SK-N-SH (cell line): ENCODE results near the gene ROBO1. TPM values are rescaled to one million over a fixed set of nuclear protein-coding genes. Genes with fewer than 3 reads are reported as not detected.

ENCODE experiments used
- CTCF ChIA-PET: fragments of 300-600, 350-600 bp; formaldehyde crosslinking; extraction: SDS; loops from one replicate; lab custom pipeline; 2021; lab: Yijun Ruan, JAX
- POLR2A ChIA-PET: fragments of 350-600 bp; sonication (Branson Sonifier 250); formaldehyde crosslinking; extraction: SDS; loops from one replicate; lab custom pipeline; 2020; ENCODE audit warnings: antibody characterized with exemption, inconsistent platforms; lab: Yijun Ruan, JAX
- DNase-seq: peaks from one replicate; pipeline ENCODE4 v3.0.0; 2012
- H2AFZ ChIP-seq: fragments of 200-600 bp; sonication (generic); 2 replicates; pipeline ENCODE4 v1.8.1; 2016; ENCODE audit warnings: antibody characterized with exemption, mild to moderate bottlenecking, low read depth
- H3F3A ChIP-seq: fragments of 200-600 bp; sonication (generic); replicated peaks from 2 replicates; pipeline ENCODE3; 2016; ENCODE audit warnings: antibody characterized with exemption, mild to moderate bottlenecking; ENCODE audit not compliant: insufficient read depth
- H3K27ac ChIP-seq, 2 experiments: fragments of 200-500 bp in 1 of 2; fragments of 200-600 bp in 1 of 2; sonication (Bioruptor generic) in 1 of 2; sonication (generic), shearing (Covaris generic) in 1 of 2; 2 replicates each; pipeline versions ENCODE4 v1.5.1 to v1.6.1; 2014 to 2016; ENCODE audit warnings: low read depth in 2 of 2, inconsistent platforms in 1 of 2, low read length in 1 of 2, mild to moderate bottlenecking in 1 of 2, mixed read lengths in 1 of 2
- H3K27me3 ChIP-seq: fragments of 200-600 bp; sonication (generic), shearing (Covaris generic); 2 replicates; pipeline ENCODE4 v1.6.1; 2016; ENCODE audit warnings: mixed run types; ENCODE audit not compliant: insufficient read depth
- H3K36me3 ChIP-seq, 2 experiments: fragments of 200-500 bp in 1 of 2; fragments of 200-600 bp in 1 of 2; sonication (Bioruptor generic) in 1 of 2; sonication (generic) in 1 of 2; replicated peaks in 1 of 2; 2 replicates each; pipeline versions ENCODE3 to v1.5.1; 2014 to 2016; ENCODE audit warnings: low read length in 1 of 2, mild to moderate bottlenecking in 1 of 2; ENCODE audit not compliant: insufficient read depth in 2 of 2, control insufficient read depth in 1 of 2
- H3K4me1 ChIP-seq, 2 experiments: fragments of 200-500 bp in 1 of 2; fragments of 200-600 bp in 1 of 2; sonication (Bioruptor generic) in 1 of 2; sonication (generic), shearing (Covaris generic) in 1 of 2; 2 replicates each; pipeline versions ENCODE4 v1.5.1 to v1.6.1; 2014 to 2016; ENCODE audit warnings: low read depth in 1 of 2, low read length in 1 of 2, mixed run types in 1 of 2; ENCODE audit not compliant: insufficient read depth in 2 of 2, control insufficient read depth in 1 of 2
- H3K4me2 ChIP-seq: fragments of 200-600 bp; sonication (generic), shearing (Covaris generic); 2 replicates; pipeline ENCODE4 v1.6.1; 2017; ENCODE audit warnings: mixed run types
- H3K4me3 ChIP-seq, 2 experiments: fragments of 200-500 bp in 1 of 2; fragments of 200-600 bp in 1 of 2; sonication (Bioruptor generic) in 1 of 2; sonication (generic), shearing (Covaris generic) in 1 of 2; 2 replicates each; pipeline versions ENCODE4 v1.5.1 to v1.8.1; 2014 to 2016; ENCODE audit warnings: low read depth in 2 of 2, inconsistent platforms in 1 of 2, low read length in 1 of 2, mild to moderate bottlenecking in 1 of 2, mixed read lengths in 1 of 2, moderate library complexity in 1 of 2
- H3K79me2 ChIP-seq: fragments of 200-600 bp; sonication (generic); 2 replicates; pipeline ENCODE4 v1.8.1; 2017; ENCODE audit warnings: mild to moderate bottlenecking; ENCODE audit not compliant: insufficient read depth
- H3K9ac ChIP-seq: fragments of 200-600 bp; sonication (generic); 2 replicates; pipeline ENCODE4 v1.6.1; 2017; ENCODE audit warnings: mixed run types
- H3K9me2 ChIP-seq: fragments of 200-600 bp; sonication (generic); 2 replicates; pipeline ENCODE4 v1.6.1; 2017; ENCODE audit warnings: mixed run types
- H3K9me3 ChIP-seq: fragments of 200-600 bp; sonication (generic); 2 replicates; pipeline ENCODE4 v1.6.1; 2017; ENCODE audit warnings: mixed run types, mild to moderate bottlenecking, moderate library complexity
- H4K20me1 ChIP-seq: fragments of 200-600 bp; sonication (generic); 2 replicates; pipeline ENCODE4 v1.6.1; 2017; ENCODE audit warnings: mild to moderate bottlenecking, mixed run types; ENCODE audit not compliant: insufficient read depth
- CTCF ChIP-seq: fragments of 200-600 bp; sonication (generic); IDR thresholded peaks from 2 replicates; pipeline ENCODE4 v1.6.1; 2017; ENCODE audit warnings: antibody characterized with exemption, mild to moderate bottlenecking, moderate library complexity
- ELF1 ChIP-seq: IDR thresholded peaks from 2 replicates; pipeline ENCODE4 v1.4.0; 2012
- EP300 ChIP-seq, 2 experiments: IDR thresholded peaks; 2 replicates each; pipeline versions ENCODE4 v1.4.0 to v1.6.1; 2012; ENCODE audit warnings: borderline replicate concordance in 1 of 2, low read depth in 1 of 2, low read length in 1 of 2
- EZH2phosphoT487 ChIP-seq: fragments of 200-600 bp; sonication (generic); IDR thresholded peaks from 2 replicates; pipeline ENCODE4 v1.6.1; 2017; ENCODE audit warnings: low read depth, mixed run types, mild to moderate bottlenecking, antibody characterized with exemption, moderate library complexity, borderline replicate concordance
- FOXM1 ChIP-seq: IDR thresholded peaks from 2 replicates; pipeline ENCODE4 v1.4.0; 2012; ENCODE audit warnings: low read depth, mild to moderate bottlenecking
- MEF2A ChIP-seq: IDR thresholded peaks from 2 replicates; pipeline ENCODE4 v1.4.0; 2012; ENCODE audit warnings: low read depth, borderline replicate concordance
- RAD21 ChIP-seq: IDR thresholded peaks from 2 replicates; pipeline ENCODE4 v1.6.1; 2012; ENCODE audit warnings: mild to moderate bottlenecking, low read length
- REST ChIP-seq: IDR thresholded peaks from 2 replicates; pipeline ENCODE4 v1.6.1; 2012; ENCODE audit warnings: mild to moderate bottlenecking, low read depth, low read length, moderate library complexity
- RFX5 ChIP-seq: IDR thresholded peaks from 2 replicates; pipeline ENCODE4 v1.6.1; 2012; ENCODE audit warnings: mild to moderate bottlenecking, improper control_type of control experiment, low read length
- SIN3A ChIP-seq: IDR thresholded peaks from 2 replicates; pipeline ENCODE4 v1.6.1; 2012; ENCODE audit warnings: low read depth, mild to moderate bottlenecking, low read length, moderate library complexity, borderline replicate concordance
- SMC3 ChIP-seq: IDR thresholded peaks from 2 replicates; pipeline ENCODE4 v1.6.1; 2012; ENCODE audit warnings: low read depth, low read length, improper control_type of control experiment
- TCF12 ChIP-seq: IDR thresholded peaks from 2 replicates; pipeline ENCODE4 v1.4.0; 2012
- TEAD4 ChIP-seq: IDR thresholded peaks from 2 replicates; pipeline ENCODE4 v1.4.0; 2012; ENCODE audit warnings: mild to moderate bottlenecking, borderline replicate concordance; ENCODE audit not compliant: insufficient read depth
- USF1 ChIP-seq: IDR thresholded peaks from 2 replicates; pipeline ENCODE4 v1.4.0; 2012; ENCODE audit warnings: low read depth, borderline replicate concordance
- USF2 ChIP-seq: fragments of 150-350 bp; IDR thresholded peaks from 2 replicates; pipeline ENCODE4 v1.6.1; 2017; ENCODE audit warnings: antibody characterized with exemption, low read length, low read depth, borderline replicate concordance
- ZBTB33 ChIP-seq: IDR thresholded peaks from 2 replicates; pipeline ENCODE4 v1.4.0; 2012; ENCODE audit warnings: low read depth, borderline replicate concordance
- WGBS: methylation state at CpG from one replicate; pipeline ENCODE4 v1.1.6; 2017; ENCODE audit warnings: low lambda C conversion rate; 5-methylcytosine and 5-hydroxymethylcytosine counted together
- polyA plus RNA-seq, 3 experiments: library from polyadenylated mRNA; depleted of rRNA; stranded (reverse); fragments of >200 nt; gene quantifications; 2 replicates each; pipeline ENCODE4 v1.2.3, GENCODE V29; 2012

The ROBO1 gene
- polyA plus RNA-seq, 1 of the 3 experiments (the other 2 are of a cell fraction), result 22.7 TPM

GRCh38 chr3:78788839-78789238 is 979.0 kb downstream of the ROBO1 start:
- Histone ChIP-seq H4K20me1 (no peaks in the 10 kb centered on the region), H3K36me3 (no peaks in the 10 kb centered on the region), H3K4me2 (no peak overlapping the region), H3F3A (no peaks in the 10 kb centered on the region), H3K9ac (no peak overlapping the region), H3K4me1 (peaks cover 4 to 9% of the 10 kb centered on the region in 2 experiments; a peak in 2 of 4 replicates), H3K27ac (no peak overlapping the region), H3K9me2 (no peaks in the 10 kb centered on the region), H3K4me3 (no peak overlapping the region), H3K9me3 (no peaks in the 10 kb centered on the region), H2AFZ (no peak overlapping the region), H3K27me3 (no peaks in the 10 kb centered on the region), H3K79me2 (no peaks in the 10 kb centered on the region; the same call in 1 of the 2 replicates)
- ChIA-PET CTCF (no interaction called here), POLR2A (no interaction called here)
- no peak for DNase-seq
- no peak for TF ChIP-seq ZBTB33
- TF ChIP-seq RAD21, result no peak
- no peak for TF ChIP-seq TEAD4
- no peak for TF ChIP-seq EP300 (IDR thresholded peaks at IDR 0.05; ENCODE audit: borderline replicate concordance in 1 of 2, low read depth in 1 of 2, low read length in 1 of 2)
- 90% methylated on average over 2 of the region's 2 CpGs for WGBS

GRCh38 chr3:78785004-78785403 is 982.8 kb downstream of the ROBO1 start:
- CTCF ChIA-PET, result interaction anchor here (0.6 to 1.3 kb wide), 2 partner anchors 9 to 69 kb away, joined by 3 read pairs; no protein-coding TSS in a partner anchor
- Histone ChIP-seq H3K4me2 (no peak overlapping the region), H3K27me3 (no peaks in the 10 kb centered on the region), H3K79me2 (peaks cover 5% of the 10 kb centered on the region), H3K9me2 (no peaks in the 10 kb centered on the region), H3K36me3 (no peaks in the 10 kb centered on the region), H2AFZ (no peak overlapping the region), H4K20me1 (no peaks in the 10 kb centered on the region), H3K9me3 (no peaks in the 10 kb centered on the region), H3F3A (no peaks in the 10 kb centered on the region), H3K4me3 (no peak overlapping the region), H3K4me1 (peaks cover 0 to 9% of the 10 kb centered on the region in 2 experiments; a peak in 1 of 4 replicates), H3K27ac (no peak overlapping the region), H3K9ac (no peak overlapping the region)
- WGBS, result 79% methylated on average over 1 of the region's 1 CpG
- POLR2A ChIA-PET, result no interaction called here
- no peak for DNase-seq
- TF ChIP-seq FOXM1 (no peak), REST (no peak), EZH2phosphoT487 (no peak), RFX5 (no peak), TCF12 (no peak), USF1 (no peak), USF2 (no peak), ELF1 (no peak), MEF2A (no peak), SIN3A (no peak), SMC3 (no peak), CTCF (no peak), ZBTB33 (no peak)
